Urinary bladder (tissue), 4 donors: Measurements from ENCODE around the gene CHL1. TPM values are rescaled to one million over a fixed set of nuclear protein-coding genes. Genes with fewer than 3 reads are reported as not detected.
A peak's percentile ranks its signal among the peaks of the same experiment; 100 is the strongest.

Experiments
- DNase-seq: peaks from one replicate; pipeline ENCODE4 v3.0.0-alpha.2; 2015; ENCODE audit errors: extremely low spot score
- H3K27ac ChIP-seq: one replicate; pipeline ENCODE4 v1.5.1; 2013; ENCODE audit warnings: low read depth, mild to moderate bottlenecking, moderate library complexity
- H3K36me3 ChIP-seq: one replicate; pipeline ENCODE4 v1.6.1; 2013; ENCODE audit warnings: mild to moderate bottlenecking, moderate library complexity; ENCODE audit not compliant: insufficient read depth
- H3K4me1 ChIP-seq: one replicate; pipeline ENCODE4 v1.6.1; 2013; ENCODE audit warnings: mild to moderate bottlenecking, moderate library complexity; ENCODE audit not compliant: insufficient read depth
- H3K4me3 ChIP-seq: one replicate; pipeline ENCODE4 v1.5.1; 2013; ENCODE audit warnings: low read depth, low read length
- WGBS: extraction: QIAGEN DNeasy Blood & Tissue Kit; methylation state at CpG from one replicate; pipeline ENCODE4 v1.1.7; 2013; 5-methylcytosine and 5-hydroxymethylcytosine counted together
- polyA plus RNA-seq: library from polyadenylated mRNA; stranded (reverse); fragments of 200-250 nt; gene quantifications from one replicate; pipeline ENCODE4 v1.2.3, GENCODE V29; 2013
- total RNA-seq: library from RNA; depleted of rRNA; stranded (reverse); fragments of >200 nt; gene quantifications from one replicate; pipeline ENCODE4 v1.2.3, GENCODE V29; 2014
- donor health status: healthy with polysubstance abuse.
- donor health status: healthy.

The CHL1 gene
- total and polyA plus RNA-seq, 2 donors, result 10.7 to 47.3 TPM

GRCh38 chr3:197828-198491 lies 1.4 kb downstream of the CHL1 start:
- peak overlapping the region; percentile 56 for H3K4me3 ChIP-seq
- no peaks in the 10 kb centered on the region for H3K36me3 ChIP-seq
- no peaks in the 10 kb centered on the region for H3K4me1 ChIP-seq
- 2% methylated on average over 66 of the region's 66 CpGs for WGBS
- DNase-seq, result no peak
- no peak overlapping the region for H3K27ac ChIP-seq

- H3K36me3 ChIP-seq, result no peaks in the 10 kb centered on the region
- H3K27ac ChIP-seq, result no peak overlapping the region
- WGBS, result 92% methylated on average over 2 of the region's 2 CpGs
- no peak for DNase-seq
- no peaks in the 10 kb centered on the region for H3K4me1 ChIP-seq
- H3K4me3 ChIP-seq, result no peak overlapping the region
Measured at GRCh38 chr3:199835-200234, 3.3 kb downstream of the CHL1 start.

- 73% methylated on average over 4 of the region's 4 CpGs for WGBS
- no peaks in the 10 kb centered on the region for H3K4me1 ChIP-seq
- no peak for DNase-seq
- no peak overlapping the region for H3K4me3 ChIP-seq
- H3K36me3 ChIP-seq, result no peaks in the 10 kb centered on the region
- no peak overlapping the region for H3K27ac ChIP-seq
Measured at GRCh38 chr3:200758-201325, 4.3 kb downstream of the CHL1 start.

- no peaks in the 10 kb centered on the region for H3K36me3 ChIP-seq
- H3K4me1 ChIP-seq, result no peaks in the 10 kb centered on the region
- no peak overlapping the region for H3K4me3 ChIP-seq
- WGBS, result 69% methylated on average over 2 of the region's 2 CpGs
- no peak overlapping the region for H3K27ac ChIP-seq
- no peak for DNase-seq
Measured at GRCh38 chr3:204102-204501, 7.5 kb downstream of the CHL1 start.

DNA sequence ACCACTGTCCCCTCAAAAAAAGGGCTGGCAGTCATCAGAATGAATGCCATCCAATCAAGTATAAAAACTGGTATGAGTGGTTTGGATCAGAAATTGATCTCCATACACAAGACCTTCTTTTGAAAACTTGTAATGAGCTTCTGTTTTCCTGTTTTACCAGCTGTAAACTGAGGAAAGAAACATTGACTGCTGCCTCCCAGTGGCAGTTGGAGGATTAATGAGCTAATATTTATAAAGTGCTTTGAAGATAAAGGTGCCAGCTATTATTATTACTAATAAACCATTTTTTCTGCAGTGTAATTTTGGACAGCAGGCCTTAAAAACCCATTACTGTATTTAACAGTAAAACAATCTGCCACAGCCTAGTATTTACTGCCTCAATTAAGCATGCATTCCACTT lies 11.4 kb downstream of the CHL1 start:
- no peaks in the 10 kb centered on the region for H3K4me1 ChIP-seq
- H3K27ac ChIP-seq, result no peak overlapping the region
- H3K4me3 ChIP-seq, result no peak overlapping the region
- DNase-seq, result no peak
- H3K36me3 ChIP-seq, result no peaks in the 10 kb centered on the region

DNA sequence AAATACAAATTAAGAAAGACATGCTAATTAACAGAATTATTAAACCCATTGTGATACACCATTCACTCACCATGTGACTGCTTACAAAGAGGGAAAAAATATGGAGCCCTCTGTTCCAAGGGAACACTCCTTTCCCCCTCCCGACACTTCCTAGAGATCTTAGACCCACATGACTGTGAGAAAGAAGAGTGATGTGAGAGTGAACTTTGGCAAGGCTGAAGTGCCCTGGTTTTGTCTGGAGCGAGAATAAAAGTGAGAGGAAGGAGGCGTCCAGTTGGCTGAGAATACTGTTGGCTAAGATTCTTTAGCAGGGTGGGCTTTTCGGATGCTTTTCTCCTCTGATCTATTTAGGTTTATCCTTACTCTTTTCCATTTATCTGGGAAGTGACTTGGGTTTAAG lies 14.1 kb downstream of the CHL1 start:
- Histone ChIP-seq H3K36me3 (no peaks in the 10 kb centered on the region), H3K4me3 (no peak overlapping the region), H3K4me1 (no peaks in the 10 kb centered on the region), H3K27ac (no peak overlapping the region)
- 77% methylated on average over 4 of the region's 4 CpGs for WGBS
- DNase-seq, result no peak

- H3K36me3 ChIP-seq, result no peaks in the 10 kb centered on the region
- 54% methylated on average over 4 of the region's 4 CpGs for WGBS
- H3K4me3 ChIP-seq, result no peak overlapping the region
Measured at GRCh38 chr3:212432-212831, 15.9 kb downstream of the CHL1 start.

DNA sequence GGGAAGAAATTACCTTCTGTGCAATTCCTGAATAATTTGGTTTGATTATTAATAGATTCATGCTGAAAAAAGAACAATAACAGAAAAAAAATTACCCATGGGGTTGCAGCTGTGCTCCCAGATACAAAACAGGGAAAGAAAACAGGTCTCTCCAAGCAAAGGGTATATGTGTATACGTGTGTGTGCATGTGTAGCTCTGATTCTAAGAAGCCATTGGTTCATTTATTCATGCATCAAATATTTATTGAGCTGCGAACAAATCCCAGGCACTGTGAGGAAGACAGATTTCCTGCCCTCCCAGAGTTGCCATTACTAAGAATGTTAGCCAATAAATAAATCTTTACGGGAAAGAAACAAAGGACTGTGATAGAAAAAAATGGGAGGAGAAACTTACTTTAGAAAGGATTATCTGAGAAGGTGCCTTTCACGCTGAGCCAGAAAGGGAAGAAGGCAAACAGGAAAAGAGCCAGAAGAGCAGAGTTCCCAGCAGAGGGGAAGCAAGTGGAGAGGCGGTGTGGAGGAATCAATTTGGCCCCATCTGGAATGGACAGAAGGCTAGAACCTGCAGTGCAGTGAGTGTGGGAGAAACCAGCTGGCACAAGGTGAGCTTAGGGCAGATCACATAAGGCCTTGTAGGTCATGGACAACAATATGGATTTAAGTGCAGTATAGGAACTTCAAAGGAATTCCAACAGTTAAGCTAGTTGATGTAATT lies 20.7 kb downstream of the CHL1 start:
- DNase-seq, result no peak
- H3K27ac ChIP-seq, result no peak overlapping the region
- WGBS, result 38% methylated on average over 5 of the region's 5 CpGs

More at GRCh38 chr3:212432-212831, 15.9 kb downstream of the CHL1 start:
- DNase-seq, result no peak
- H3K27ac ChIP-seq, result no peak overlapping the region
- H3K4me1 ChIP-seq, result no peaks in the 10 kb centered on the region

DNA sequence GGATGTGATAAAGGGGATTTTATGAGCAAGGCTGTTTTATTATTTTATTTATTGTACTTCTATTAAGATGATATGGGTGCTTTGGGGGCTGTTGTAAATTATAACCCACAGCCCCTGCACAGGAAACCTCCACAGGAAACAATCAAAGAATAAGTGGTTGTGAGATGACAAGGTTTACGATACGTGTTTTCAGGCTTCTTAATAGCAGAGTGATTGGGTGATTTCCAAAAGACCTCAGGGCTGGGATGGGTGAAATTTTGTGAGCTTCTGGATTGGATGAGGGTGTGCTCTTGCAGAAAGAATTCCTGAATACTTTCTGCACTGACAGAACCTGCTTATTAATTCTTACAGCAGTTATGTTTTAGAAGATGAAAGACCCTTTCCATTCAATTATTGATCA lies 21.4 kb downstream of the CHL1 start:
- H3K36me3 ChIP-seq, result no peaks in the 10 kb centered on the region
- WGBS, result 27% methylated on average over 2 of the region's 2 CpGs
- no peak for DNase-seq
- no peak overlapping the region for H3K4me3 ChIP-seq
- H3K4me1 ChIP-seq, result no peaks in the 10 kb centered on the region
- H3K27ac ChIP-seq, result no peak overlapping the region

More for the DNA sequence above, 20.7 kb downstream of the CHL1 start:
- Histone ChIP-seq H3K36me3 (no peaks in the 10 kb centered on the region), H3K4me3 (no peak overlapping the region), H3K4me1 (no peaks in the 10 kb centered on the region)

- no peak overlapping the region for H3K4me3 ChIP-seq
- no peak for DNase-seq
- no peak overlapping the region for H3K27ac ChIP-seq
- 70% methylated on average over 3 of the region's 3 CpGs for WGBS
- H3K4me1 ChIP-seq, result no peaks in the 10 kb centered on the region
- no peaks in the 10 kb centered on the region for H3K36me3 ChIP-seq
Measured at GRCh38 chr3:228442-229182, 32.0 kb downstream of the CHL1 start.

DNA sequence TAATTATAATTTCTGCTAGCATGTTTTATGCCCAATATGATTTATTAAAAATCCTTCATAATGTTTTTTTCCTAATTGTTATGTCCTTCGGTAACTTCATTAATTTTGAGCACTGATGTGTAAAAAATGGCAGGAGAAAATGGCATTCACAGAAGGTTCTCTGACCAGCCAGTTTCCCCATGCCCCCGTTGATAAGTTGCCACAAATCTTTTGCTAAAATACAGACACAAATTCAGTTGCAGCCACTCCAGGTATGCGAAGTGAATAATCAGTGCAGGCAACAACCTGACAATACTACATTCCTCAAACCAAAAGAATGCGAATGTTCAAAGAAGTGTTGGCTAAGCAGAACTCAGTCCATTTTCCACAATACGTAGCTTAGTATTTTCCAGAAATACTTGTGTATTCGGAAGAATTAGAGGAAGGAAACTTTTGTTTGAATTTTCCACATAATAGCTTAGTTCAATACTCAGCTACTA lies 32.7 kb downstream of the CHL1 start:
- Histone ChIP-seq H3K4me1 (no peaks in the 10 kb centered on the region), H3K36me3 (no peaks in the 10 kb centered on the region), H3K27ac (no peak overlapping the region), H3K4me3 (no peak overlapping the region)
- no peak for DNase-seq
- WGBS, result 67% methylated on average over 6 of the region's 6 CpGs

GRCh38 chr3:236881-237280 lies 40.3 kb downstream of the CHL1 start:
- no peak overlapping the region for H3K4me3 ChIP-seq
- no peak overlapping the region for H3K27ac ChIP-seq
- 41% methylated on average over 4 of the region's 4 CpGs for WGBS
- H3K36me3 ChIP-seq, result no peaks in the 10 kb centered on the region
- H3K4me1 ChIP-seq, result no peaks in the 10 kb centered on the region
- no peak for DNase-seq

DNA sequence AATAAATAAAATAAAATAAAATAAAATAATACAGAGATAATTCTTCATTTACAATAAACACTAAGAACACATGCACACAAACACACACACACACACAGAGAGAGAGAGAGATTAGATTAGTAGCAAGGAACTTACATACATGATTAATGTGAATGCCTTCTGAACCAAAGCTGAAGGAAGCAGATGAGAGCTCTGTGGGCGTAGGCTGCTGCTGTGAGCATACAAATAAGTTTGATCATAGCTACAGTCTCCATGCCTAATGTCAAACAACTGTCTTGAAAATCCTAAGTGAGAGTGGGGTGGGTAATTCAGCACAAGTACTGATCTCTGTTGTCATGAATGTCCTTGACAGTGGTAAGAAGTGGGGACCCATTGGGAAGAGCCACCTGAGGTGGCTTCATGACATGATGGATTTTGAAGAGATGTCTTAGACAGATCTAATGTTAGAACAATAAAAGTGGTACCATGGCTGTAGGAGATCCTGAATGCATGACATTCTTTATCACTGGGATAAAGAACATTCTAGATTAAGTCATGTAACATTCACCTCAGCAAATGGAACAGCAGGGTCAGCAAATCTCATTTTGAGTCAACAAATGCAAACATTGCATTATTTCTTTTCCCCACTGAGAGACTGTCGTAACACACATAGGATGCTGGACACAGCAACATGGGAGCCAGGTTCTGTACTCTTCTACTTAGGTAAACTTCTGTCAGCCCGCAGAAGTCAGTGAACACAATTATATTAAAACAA lies 46.2 kb downstream of the CHL1 start:
- Histone ChIP-seq H3K4me3 (no peak overlapping the region), H3K4me1 (no peaks in the 10 kb centered on the region), H3K36me3 (no peaks in the 10 kb centered on the region), H3K27ac (no peak overlapping the region)
- WGBS, result 85% methylated on average over 3 of the region's 3 CpGs
- no peak for DNase-seq
